HG03469 (cell line): Measurements from ENCODE around the gene PLPPR3.

Experiments used
- ATAC-seq: cut with Tn5 transposase; IDR thresholded peaks from one replicate; pipeline ENCODE4 v1.9.1; 2021; ENCODE audit warnings: mild to moderate bottlenecking, moderate library complexity, moderate number of reproducible peaks; ENCODE audit not compliant: unreplicated experiment

Gene PLPPR3, protein sequence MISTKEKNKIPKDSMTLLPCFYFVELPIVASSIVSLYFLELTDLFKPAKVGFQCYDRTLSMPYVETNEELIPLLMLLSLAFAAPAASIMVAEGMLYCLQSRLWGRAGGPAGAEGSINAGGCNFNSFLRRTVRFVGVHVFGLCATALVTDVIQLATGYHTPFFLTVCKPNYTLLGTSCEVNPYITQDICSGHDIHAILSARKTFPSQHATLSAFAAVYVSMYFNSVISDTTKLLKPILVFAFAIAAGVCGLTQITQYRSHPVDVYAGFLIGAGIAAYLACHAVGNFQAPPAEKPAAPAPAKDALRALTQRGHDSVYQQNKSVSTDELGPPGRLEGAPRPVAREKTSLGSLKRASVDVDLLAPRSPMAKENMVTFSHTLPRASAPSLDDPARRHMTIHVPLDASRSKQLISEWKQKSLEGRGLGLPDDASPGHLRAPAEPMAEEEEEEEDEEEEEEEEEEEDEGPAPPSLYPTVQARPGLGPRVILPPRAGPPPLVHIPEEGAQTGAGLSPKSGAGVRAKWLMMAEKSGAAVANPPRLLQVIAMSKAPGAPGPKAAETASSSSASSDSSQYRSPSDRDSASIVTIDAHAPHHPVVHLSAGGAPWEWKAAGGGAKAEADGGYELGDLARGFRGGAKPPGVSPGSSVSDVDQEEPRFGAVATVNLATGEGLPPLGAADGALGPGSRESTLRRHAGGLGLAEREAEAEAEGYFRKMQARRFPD

DNA sequence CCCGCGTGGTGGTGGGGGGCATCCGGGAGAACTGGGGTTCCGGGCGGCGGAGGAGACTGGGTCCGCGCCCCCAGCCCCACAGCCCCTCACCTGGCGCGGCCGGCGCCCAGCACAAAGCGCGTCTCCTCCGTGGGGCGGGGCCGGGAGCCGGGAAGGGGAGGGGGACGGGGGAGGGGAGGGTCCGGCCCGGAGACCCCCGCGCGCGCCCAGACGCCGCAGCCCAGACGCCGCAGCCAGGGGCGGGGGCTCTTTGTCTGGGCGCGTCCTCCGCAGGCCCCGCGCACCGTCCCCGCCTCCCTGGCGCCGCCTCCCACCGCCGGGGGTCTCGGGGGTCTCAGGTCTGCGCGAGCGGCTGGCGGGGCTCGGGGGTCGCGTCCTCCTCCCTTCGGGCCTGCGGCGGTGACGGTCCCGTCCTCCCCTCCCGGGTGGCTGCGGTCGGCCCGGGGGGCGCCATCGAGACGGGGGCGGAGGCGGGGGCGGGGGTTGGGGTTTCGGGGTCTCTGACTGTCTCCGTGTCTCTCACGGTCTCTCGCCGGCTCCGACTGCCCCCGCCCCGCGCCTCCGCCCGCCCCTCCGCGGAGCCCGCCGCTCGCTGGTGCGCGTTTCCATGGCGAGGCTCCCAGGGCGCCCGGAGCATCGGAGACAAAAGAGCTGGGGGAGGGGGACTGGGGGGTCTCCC is at the start of gene PLPPR3:
Gene PLPPR3 (minus strand): TSS at position 131 of the 679 bp plus-strand sequence. CDS start 396 bp downstream, outside the sequence.
- no peak for ATAC-seq

DNA sequence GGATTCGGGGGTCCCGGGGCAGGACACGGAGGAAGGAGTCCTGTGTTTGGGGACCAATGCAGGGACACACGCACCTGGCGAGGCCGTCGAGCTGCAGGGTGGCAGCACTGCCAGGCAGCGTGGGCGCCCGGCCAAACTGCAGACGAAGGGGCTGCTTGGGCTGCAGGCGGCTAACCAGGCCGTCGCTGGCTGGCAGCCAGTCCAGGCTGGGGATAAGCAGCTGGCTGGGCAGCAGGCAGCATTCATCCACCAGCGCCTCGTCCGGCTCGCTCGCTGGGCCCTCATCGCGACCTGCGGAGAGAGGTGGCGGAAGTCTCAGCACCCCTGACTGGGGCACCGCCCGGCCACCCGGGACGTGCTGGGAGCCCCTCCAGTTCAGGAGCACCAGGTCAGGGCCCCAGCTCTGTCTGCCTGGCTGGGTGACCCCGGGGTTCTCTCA is 49.2 kb upstream of the PLPPR3 start:
- ATAC-seq: no peak

DNA sequence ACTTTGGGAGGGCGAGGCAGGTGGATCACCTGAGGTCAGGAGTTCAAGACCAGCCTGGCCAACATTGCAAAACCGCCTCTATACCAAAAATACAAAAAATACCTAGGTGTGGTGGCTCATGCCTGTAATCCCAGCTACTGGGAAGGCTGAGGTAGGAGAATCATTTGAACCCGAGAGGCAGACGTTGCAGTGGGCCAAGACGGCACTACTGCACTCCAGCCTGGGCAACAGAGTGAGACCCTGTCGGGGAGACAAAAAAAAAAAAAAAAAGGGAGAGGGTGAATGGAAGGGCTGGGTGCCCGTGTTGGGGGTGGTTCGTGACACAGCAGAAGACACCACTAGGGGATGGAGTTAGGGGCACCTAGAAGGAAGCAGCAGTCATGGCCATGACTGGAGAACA is 48.6 kb upstream of the PLPPR3 start:
- ATAC-seq: no peak

DNA sequence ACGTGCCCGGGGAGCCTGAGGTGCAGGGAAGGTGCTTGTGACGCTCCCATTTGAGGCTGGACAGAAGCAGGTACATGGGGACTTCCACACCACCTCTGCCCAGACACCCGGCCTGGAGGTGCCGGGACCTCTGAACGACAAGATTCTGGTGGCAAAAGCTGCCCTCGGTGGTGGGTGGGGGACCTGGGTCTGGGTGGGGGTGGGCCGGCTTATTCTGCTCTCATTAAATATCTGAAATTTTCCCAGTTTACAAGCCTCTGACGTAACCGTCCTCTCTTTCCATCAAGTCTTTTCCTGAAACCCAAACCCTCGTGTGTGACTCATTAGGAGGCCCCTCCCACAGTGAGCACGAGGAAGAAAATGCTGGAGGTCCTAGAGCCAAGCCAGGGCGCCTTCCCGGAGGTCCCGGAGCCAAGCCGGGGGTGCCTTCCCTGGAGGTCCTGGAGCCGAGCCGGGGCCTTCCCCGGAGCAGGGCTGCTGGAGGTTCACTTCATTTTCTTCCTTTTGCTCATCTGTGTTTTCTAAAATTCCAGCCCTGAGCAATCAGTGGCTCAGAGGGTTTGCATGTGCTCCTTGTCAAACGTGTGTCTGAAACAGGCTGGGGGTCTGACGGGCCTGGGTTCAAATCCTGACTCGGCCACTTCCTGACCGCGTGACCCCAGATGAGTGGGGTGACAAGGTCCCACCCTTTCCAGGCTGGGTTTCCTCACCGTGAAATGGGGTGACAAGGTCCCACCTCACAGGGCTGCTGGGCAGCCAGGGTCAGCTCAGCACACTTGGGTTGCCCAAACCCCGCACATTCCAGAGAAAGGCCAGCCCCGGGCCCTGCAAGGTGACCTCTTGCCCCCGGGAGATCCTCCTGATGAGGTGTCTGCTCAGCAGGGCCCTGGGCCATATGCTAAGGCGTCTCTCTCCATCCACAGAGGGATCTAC is 47.8 kb upstream of the PLPPR3 start:
- no peak for ATAC-seq

DNA sequence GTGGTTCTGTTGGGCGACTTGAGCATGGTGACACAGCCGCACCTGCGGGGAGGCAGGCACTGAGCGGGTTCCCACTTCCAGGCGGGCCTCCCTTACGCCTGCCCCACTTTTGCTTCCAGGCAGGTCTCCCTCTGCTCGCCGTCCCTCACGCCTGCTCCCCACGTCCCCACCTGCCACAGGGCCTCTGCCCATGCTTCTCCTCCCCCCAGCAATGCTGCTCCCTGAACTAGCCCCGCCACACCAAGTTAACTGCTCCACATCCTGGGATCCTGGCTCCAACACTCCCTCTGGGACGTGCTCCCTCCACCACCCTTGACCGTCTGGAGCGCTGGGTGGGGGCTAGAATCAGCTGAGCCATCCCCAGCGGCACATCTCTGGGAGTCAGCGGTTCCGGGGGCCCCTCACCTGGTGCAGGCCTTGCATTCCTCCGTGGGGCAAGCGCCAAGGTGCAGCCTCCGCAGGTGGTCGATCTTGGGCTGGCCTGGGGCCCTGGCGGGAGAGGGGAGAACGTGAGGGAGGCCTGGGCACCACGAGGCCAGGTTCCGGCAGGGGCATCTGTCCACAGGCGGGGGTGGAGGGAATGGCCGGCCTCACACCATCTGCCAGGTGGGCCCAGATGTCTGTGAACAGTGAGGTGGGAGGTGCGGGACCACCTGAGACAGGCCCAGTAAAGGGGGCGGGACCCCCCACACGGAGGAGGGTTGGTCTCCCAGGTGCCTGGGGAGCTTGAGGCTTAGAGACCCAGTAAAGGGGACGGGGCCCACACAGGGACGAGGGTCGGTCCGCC is 46.9 kb upstream of the PLPPR3 start:
- no peak for ATAC-seq

DNA sequence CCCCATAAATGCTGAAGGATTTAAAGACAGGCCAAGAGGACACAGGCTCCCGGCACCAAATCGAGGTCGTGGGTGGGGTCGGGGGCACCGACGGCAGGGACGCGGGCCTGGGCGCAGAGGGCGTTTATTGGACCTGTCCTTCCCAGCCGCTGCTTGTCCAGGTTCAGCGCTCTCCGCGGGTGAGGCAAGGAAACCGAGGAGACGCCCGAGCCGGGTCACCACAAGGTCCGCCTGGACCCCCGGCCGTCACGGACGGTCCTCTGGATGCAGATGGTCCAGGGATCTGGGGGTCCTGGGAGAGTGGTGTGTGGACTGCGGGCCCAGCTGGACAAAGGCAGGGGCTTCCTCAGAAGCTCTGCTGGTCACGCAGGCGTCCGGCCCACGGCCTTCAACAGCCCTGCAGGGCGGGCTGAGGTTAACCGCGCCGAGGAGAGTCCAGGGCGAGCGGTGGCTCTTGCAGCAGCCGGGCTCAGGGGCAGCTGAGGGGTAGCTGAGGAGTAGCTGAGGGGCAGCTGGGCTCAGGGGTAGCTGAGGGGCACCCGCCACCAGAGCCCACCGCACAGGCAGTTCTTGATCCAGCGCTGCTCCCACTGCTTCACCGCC is 46.2 kb upstream of the PLPPR3 start:
- no peak for ATAC-seq

DNA sequence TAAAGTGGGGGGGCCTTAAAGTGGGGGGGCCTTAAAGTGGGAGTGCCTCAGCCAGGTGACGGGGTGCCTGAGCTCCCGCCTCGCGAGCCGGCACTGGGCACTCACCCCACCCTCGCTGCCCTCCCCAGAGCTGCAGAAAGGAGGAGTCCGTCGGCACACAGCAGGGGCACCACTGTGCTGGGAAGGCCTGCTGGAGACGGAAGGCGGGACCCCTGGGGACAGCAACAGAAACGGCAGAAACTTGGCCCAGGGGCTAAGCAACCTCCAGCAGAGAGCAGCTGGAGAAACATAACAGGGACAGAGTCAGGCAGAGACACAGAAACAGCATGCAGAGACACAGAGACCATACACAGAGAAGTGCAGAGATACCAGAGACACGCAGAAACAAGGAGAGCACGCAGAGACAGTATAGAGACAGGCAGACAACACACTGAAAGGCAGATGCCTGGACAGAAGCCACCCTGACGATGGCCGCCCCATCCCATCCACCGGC is 45.6 kb upstream of the PLPPR3 start:
- ATAC-seq: no peak

DNA sequence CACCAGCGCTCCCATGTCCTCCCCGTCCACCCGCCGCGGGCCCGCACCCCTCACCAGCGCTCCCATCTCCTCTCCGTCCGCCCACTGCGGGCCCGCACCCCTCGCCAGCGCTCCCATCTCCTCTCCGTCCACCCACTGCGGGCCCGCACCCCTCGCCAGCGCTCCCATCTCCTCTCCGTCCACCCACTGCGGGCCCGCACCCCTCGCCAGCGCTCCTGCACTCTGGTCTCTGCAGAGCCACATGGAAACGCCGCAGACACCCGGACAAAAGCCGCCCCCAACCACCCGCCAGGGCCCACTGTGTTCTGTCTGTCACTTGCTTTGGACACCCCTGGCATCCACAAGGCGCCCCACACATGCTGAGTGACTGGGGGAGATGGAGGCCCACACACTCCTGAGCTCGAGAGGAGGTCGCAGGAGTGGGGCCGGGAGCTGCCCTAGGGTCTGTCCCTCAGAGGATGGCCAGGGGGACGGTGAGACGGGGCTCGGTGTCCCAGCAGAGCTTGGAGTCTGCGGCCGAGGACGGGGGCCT is 45.1 kb upstream of the PLPPR3 start:
- no peak for ATAC-seq

DNA sequence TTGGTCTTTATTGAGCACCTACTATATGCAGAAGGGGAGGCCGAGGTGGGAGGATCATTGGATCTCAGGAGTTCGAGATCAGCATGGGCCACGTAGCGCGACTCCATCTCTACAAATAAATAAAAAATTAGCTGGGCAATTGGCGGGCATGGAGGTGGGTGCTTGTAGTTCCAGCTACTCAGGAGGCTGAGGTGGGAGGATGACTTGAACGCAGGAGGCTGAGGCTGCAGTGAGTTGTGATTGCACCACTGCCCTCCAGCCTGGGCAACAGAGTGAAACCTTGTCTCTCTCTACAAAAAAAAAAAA is 41.5 kb upstream of the PLPPR3 start:
- no peak for ATAC-seq

DNA sequence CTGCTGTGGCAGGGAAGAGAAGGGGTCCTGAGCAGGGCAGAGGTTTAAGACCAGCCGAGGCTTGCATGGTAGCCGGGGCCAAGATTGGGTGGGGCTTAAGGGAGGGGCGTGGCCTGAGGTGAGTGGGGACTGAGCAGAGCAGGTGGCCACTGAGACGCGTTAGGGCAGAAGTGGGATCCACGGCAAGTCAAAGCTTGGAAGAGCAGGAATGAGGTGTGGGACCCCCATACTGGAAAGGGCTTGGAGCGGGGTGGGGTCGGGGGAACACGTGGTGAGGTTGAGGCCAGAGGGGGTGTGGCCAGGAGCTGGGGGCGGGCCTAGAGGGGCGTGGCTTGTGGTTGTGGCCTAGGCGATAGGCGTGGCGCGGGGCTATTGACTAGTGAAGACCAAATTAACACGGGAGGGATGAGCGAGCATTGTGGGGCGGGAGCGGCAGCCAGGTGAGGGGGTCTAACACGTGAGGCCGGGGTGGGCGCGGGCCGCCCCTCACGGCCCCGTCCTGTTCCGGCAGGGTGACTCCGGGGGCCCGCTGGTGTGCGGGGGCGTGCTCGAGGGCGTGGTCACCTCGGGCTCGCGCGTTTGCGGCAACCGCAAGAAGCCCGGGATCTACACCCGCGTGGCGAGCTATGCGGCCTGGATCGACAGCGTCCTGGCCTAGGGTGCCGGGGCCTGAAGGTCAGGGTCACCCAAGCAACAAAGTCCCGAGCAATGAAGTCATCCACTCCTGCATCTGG is 41.0 kb upstream of the PLPPR3 start:
- no peak for ATAC-seq

DNA sequence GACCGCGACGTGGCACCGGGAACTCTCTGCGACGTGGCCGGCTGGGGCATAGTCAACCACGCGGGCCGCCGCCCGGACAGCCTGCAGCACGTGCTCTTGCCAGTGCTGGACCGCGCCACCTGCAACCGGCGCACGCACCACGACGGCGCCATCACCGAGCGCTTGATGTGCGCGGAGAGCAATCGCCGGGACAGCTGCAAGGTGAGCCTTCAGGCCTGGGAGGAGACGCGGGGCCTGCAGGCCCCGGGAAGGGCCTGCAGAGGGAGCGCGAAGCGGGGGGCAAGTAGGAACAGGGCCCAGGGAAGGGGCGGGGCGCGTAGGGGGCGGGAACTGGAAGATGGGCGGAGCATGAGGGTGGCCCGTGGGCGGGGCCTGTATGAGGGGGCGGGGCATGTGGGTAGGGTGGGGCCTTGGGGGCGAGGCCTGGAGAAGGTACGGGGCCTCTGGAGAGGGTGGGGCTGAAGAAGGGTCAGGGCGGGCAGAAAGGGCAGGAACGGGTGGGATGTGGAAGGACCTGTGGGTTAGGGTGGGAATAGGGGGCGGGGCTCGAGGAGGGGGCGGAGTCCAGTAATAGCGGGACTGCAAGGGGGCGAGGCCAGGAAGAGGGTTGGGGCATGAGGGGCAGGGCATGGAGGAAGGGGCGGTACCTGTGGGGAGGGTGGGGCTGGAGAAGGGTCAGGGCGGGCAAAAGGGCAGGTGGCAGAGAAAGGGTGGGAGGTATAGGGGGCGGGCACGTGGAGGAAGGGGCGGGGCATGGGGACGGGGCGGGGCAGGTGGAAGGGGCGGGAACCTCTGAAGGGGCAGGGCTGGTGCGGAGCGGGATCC is 40.2 kb upstream of the PLPPR3 start:
- no peak for ATAC-seq

DNA sequence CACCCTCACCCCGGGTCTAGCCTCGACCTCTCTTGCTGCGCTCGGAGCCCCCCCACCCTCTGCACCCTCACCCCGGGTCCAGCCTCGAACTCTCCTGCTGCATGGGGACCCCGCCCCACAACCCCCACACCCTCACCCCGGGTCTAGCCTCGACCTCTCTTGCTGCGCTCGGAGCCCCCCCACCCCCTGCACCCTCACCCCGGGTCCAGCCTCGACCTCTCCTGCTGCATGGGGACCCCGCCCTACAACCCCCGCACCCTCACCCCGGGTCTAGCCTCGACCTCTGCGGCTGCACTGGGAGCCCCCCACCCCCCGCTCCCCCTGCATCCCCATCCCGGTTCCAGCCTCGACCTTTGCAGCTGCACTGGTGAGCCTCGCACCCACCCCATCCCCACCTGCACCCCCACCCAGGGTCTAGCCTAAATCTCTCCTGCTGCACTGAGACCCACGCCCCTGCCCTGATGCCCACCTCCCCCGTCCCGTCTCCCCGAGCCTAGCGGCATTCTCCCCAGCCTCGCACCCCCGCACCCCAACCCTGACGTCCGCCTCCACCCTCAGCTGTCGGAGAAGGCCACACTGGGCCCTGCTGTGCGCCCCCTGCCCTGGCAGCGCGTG is 39.5 kb upstream of the PLPPR3 start:
- no peak for ATAC-seq

DNA sequence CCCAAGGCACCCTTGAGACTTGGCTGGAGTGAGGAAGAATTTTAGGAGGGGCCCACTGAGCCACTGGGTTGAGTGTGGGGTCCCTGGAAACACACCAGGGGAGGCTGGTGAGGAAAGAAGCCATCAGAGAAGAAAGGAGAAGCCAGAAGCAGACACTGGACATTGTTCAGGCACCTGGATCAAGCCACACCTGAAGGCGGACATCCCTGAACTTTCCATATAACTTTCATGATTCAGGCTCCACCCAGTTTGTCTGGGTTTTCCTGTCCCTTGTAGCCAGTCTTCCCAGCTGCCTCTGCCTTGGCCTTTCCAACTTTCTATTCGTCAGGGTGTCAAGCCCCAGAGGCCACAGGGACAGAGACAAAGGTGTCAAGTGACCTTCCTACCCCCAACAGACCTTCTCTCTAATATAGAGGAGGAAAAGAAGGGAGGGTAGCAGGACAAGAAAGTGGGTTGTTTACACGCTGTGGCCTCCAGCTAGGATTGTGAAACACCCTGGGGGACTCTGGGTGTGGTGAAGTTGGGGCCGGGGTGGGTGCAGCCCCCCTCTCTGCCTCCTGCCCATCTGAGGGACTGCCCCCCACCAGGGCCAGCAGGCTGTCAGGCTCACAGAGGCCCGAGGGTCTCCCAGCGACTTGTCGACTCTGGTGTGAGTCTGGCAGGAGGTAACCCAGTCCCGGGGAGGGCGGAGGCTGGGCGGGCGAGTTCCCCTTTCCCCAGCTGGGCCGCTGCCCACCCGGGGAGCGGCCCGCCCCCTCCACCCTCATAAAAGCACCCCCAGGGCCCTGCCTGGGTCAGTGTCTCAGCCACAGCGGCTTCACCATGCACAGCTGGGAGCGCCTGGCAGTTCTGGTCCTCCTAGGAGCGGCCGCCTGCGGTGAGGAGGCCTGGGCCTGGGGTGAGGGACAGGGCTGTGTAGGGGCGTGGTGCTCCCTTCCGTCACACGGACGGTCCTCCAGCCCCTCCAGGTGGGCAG is 37.4 kb upstream of the PLPPR3 start, which contains the start of gene CFD:
Gene CFD (plus strand): TSS at position 797 of the 976 bp plus-strand sequence. CDS start 26 bp downstream, at position 823.
- ATAC-seq: no peak

DNA sequence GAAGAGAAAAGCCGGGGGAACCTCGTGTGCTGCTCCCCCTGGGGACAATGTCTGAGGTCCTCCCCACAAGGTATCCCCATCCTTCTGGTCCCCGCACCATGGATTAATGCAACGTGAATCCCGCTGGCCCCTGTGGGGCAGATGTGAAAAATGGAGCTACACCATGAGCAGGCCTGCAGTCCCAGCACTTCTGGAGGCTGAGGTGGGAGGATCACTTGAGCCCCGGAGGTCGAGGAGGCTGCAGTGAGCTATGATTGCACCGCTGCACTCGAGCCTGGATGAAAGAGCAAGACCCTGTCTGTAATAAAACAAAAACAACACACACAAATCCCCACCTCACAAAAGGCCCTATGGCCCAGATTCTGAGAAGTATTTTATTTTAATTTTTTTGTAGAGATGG is 36.5 kb upstream of the PLPPR3 start:
- no peak for ATAC-seq

DNA sequence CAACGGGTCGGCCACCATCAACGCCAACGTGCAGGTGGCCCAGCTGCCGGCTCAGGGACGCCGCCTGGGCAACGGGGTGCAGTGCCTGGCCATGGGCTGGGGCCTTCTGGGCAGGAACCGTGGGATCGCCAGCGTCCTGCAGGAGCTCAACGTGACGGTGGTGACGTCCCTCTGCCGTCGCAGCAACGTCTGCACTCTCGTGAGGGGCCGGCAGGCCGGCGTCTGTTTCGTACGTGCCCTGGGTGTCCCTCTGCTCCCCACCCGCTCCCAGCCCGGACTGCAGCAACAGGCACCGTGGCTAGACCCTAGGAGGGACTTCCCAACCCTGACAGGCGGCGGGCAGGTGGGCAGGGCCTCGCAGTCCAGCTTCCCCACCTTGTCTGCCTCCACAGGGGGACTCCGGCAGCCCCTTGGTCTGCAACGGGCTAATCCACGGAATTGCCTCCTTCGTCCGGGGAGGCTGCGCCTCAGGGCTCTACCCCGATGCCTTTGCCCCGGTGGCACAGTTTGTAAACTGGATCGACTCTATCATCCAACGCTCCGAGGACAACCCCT is 33.9 kb upstream of the PLPPR3 start:
- ATAC-seq: no peak

DNA sequence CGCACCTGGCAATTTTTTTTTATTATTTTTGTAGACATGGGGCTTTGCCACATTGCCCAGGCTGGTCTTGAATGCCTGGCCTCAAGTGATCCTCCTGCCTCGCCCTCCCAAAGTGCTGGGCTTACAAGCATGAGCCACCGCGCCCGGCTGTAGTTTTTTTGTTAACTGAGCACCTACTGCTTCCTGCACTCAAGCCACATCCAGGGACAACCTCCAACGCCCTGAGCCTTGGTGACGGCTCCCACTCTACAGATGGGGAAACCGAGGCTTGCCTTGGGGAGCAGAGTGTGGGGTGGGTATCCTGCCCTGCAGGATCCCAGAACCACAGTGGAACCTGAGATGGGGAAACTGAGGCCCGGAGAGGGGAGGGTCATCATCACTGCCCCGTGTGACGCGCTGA is 33.4 kb upstream of the PLPPR3 start:
- no peak for ATAC-seq
